GM23248 (cell line): ENCODE measurements around the gene C11orf54. TPM values are rescaled to one million over a fixed set of nuclear protein-coding genes. Genes with fewer than 3 reads are reported as not detected.
A peak's percentile ranks its signal among the peaks of the same experiment; 100 is the strongest.
"Not testable (repeated sequence)": the region's sequence is repeated elsewhere in the genome, so short reads cannot be mapped to it uniquely, and the experiment has no call there.

ENCODE experiments used
- DNase-seq: peaks from one replicate; pipeline ENCODE4 v3.0.0-alpha.2; 2015
- H2AFZ ChIP-seq: fragments of 200-600 bp; sonication (generic); 2 replicates; pipeline ENCODE4 v1.6.1; 2016; ENCODE audit warnings: antibody characterized with exemption
- H3F3A ChIP-seq: fragments of 200-600 bp; sonication (generic); 2 replicates; pipeline ENCODE4 v1.6.1; 2016; ENCODE audit warnings: mild to moderate bottlenecking, antibody characterized with exemption, mixed run types; ENCODE audit not compliant: insufficient read depth
- H3K27ac ChIP-seq: fragments of 200-600 bp; sonication (generic); 2 replicates; pipeline ENCODE4 v1.5.1; 2016; ENCODE audit warnings: mild to moderate bottlenecking
- H3K27me3 ChIP-seq: fragments of 200-600 bp; sonication (generic); replicated peaks from 2 replicates; pipeline ENCODE4 v1.6.1; 2016; ENCODE audit warnings: mild to moderate bottlenecking; ENCODE audit not compliant: insufficient read depth
- H3K36me3 ChIP-seq: fragments of 200-600 bp; sonication (generic); 2 replicates; pipeline ENCODE4 v1.6.1; 2016; ENCODE audit warnings: low read depth, mild to moderate bottlenecking
- H3K4me1 ChIP-seq: fragments of 200-600 bp; sonication (generic); 2 replicates; pipeline ENCODE4 v1.6.1; 2016; ENCODE audit warnings: mild to moderate bottlenecking; ENCODE audit not compliant: insufficient read depth
- H3K4me2 ChIP-seq: fragments of 200-600 bp; sonication (generic); one replicate; pipeline ENCODE4 v1.6.1; 2016; ENCODE audit warnings: mild to moderate bottlenecking; ENCODE audit not compliant: unreplicated experiment
- H3K4me3 ChIP-seq: fragments of 200-600 bp; sonication (generic); 2 replicates; pipeline ENCODE4 v1.5.1; 2016; ENCODE audit warnings: mild to moderate bottlenecking
- H3K79me2 ChIP-seq: fragments of 200-600 bp; sonication (generic); 2 replicates; pipeline ENCODE4 v1.6.1; 2016; ENCODE audit warnings: mild to moderate bottlenecking; ENCODE audit not compliant: insufficient read depth
- H3K9ac ChIP-seq: fragments of 200-600 bp; sonication (generic); 2 replicates; pipeline ENCODE4 v1.6.1; 2016; ENCODE audit warnings: mild to moderate bottlenecking
- H3K9me2 ChIP-seq: fragments of 200-600 bp; sonication (generic); 2 replicates; pipeline ENCODE4 v1.6.1; 2016; ENCODE audit warnings: mixed run types, mild to moderate bottlenecking, moderate library complexity; ENCODE audit not compliant: insufficient read depth
- H3K9me3 ChIP-seq: fragments of 200-600 bp; sonication (generic); one replicate; pipeline ENCODE4 v1.6.1; 2017; ENCODE audit warnings: low read depth
- H4K20me1 ChIP-seq: fragments of 200-600 bp; sonication (generic); 2 replicates; pipeline ENCODE4 v1.6.0; 2016; ENCODE audit not compliant: insufficient read depth
- EZH2 ChIP-seq: fragments of 200-600 bp; sonication (generic); IDR thresholded peaks from 2 replicates; pipeline ENCODE4 v1.6.1; 2018; ENCODE audit warnings: antibody characterized with exemption, mild to moderate bottlenecking; ENCODE audit not compliant: insufficient read depth, poor library complexity, severe bottlenecking
- EZH2phosphoT487 ChIP-seq: fragments of 200-600 bp; sonication (generic); IDR thresholded peaks from 2 replicates; pipeline ENCODE4 v1.6.1; 2018; ENCODE audit warnings: antibody characterized with exemption, moderate library complexity, mild to moderate bottlenecking, low read depth; ENCODE audit not compliant: insufficient read depth
- WGBS, 2 experiments: methylation state at CpG; one replicate each; pipeline ENCODE4 v1.1.6; 2015 to 2017; ENCODE audit warnings: low lambda C conversion rate in 2 of 2, low coverage in 1 of 2; ENCODE audit errors: missing lambda C conversion rate in 2 of 2; 5-methylcytosine and 5-hydroxymethylcytosine counted together
- in situ Hi-C: fragments of 300-500 bp; cut with MboI; formaldehyde crosslinking; loops from 2 replicates; pipeline ENCODE4 v1.15.0; 2020
- polyA plus RNA-seq: library from polyadenylated mRNA; unstranded; fragments of >200 nt; fragmentation: Nextera tagmentation; extraction: Ambion mirVana; gene quantifications from 2 replicates; pipeline ENCODE4 v1.2.1, GENCODE V29; 2016
- total RNA-seq: library from RNA; depleted of rRNA; stranded (reverse); fragments of >200 nt; shearing (Covaris generic); gene quantifications from 2 replicates; pipeline ENCODE4 v1.2.3, GENCODE V29; 2014

C11orf54 gene
- total and polyA plus RNA-seq, 2 experiments from 2014 or later: 13.5 to 13.7 TPM

DNA sequence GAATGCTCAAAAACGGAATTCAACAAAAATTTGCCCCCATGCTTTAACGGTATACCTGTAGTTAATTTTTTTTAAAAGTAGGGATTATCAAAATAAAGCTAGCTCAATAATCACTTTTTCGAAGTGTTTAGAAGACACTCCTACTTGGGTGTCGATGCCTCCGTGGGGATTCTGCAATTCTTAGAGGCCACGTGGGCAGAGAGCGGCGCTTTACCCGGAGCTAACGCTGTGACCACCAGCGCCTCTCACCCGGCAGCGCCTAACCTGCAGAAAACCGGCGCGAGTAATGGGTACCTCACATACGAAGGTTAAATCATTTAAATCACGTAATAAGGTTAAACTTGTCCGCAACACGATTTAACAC is 760 bp upstream of the C11orf54 start:
- Histone ChIP-seq H3F3A (peaks cover 56% of the 10 kb centered on the region), H3K4me2 (peak overlapping the region; percentile 95), H3K27ac (peak overlapping the region; percentile 95), H3K4me1 (peaks cover 46% of the 10 kb centered on the region), H3K36me3 (peaks cover 43% of the 10 kb centered on the region), H3K9ac (peak overlapping the region; percentile 99), H4K20me1 (peaks cover 36% of the 10 kb centered on the region; the same call in 1 of the 2 replicates), H3K27me3 (no peaks in the 10 kb centered on the region), H3K4me3 (peak overlapping the region; percentile 100), H2AFZ (peak overlapping the region; percentile 94), H3K9me3 (no peaks in the 10 kb centered on the region), H3K9me2 (no peaks in the 10 kb centered on the region), H3K79me2 (peaks cover 80% of the 10 kb centered on the region)
- DNase-seq: peak; percentile 89
- 1 to 2% methylated on average over 20 of the region's 20 CpGs for WGBS, 2 experiments
- in situ Hi-C loops: no loop called here
- TF ChIP-seq EZH2phosphoT487 (no peak), EZH2 (no peak)

DNA sequence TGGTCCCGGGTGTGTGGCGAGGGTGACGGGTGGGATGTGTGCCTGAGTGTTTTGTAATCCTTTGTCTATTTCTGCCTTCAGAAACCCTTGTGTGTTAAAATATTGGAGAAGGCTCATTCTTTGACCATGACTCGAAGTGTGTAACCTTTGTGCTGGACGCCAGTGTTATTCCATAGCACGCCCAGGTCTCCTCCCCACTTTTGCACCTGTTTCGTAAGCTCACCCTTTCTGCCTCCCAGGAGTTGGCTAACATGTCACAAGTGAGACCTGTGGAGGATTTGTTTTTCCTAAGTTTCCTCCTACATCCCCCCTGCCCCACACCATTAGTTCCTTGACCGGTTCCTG is 382 bp downstream of the C11orf54 start:
- Histone ChIP-seq H3F3A (peaks cover 45% of the 10 kb centered on the region), H3K4me1 (peaks cover 35% of the 10 kb centered on the region), H3K36me3 (peaks cover 31% of the 10 kb centered on the region), H3K9me2 (no peaks in the 10 kb centered on the region), H3K27me3 (no peaks in the 10 kb centered on the region), H3K79me2 (peaks cover 68% of the 10 kb centered on the region), H3K9ac (peak overlapping the region; percentile 99), H2AFZ (peak overlapping the region; percentile 94), H4K20me1 (peaks cover 27% of the 10 kb centered on the region; the same call in 1 of the 2 replicates), H3K4me3 (peak overlapping the region; percentile 100), H3K4me2 (peak overlapping the region; percentile 97), H3K27ac (peak overlapping the region; percentile 95), H3K9me3 (no peaks in the 10 kb centered on the region)
- DNase-seq: peak; percentile 74
- in situ Hi-C loops: no loop called here
- TF ChIP-seq EZH2phosphoT487 (no peak), EZH2 (no peak)
- 2% methylated on average over 8 of the region's 8 CpGs for WGBS, 2 experiments

DNA sequence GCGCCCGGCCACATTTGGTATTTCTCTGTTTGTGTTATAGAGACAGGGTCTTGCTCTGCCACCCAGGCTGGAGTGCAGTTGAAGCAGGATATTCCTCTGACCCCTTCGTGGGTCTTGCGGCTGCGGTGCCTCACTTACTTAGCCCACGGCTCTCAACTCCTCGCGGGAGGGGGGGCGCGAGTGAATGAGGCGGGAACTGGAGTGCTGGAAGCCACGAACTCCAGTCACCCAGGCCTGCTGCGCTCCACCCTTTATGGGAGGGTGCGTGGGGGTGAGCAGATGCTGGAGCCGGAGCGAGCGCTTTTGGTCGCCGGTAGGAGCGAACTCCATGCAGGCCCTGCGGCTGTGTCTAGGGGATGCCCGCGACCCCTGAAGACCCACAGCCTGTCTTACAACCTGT is 1.8 kb downstream of the C11orf54 start:
- Histone ChIP-seq H3K4me3 (no peak overlapping the region), H2AFZ (no peak overlapping the region), H4K20me1 (peaks cover 15% of the 10 kb centered on the region; the same call in 1 of the 2 replicates), H3K4me2 (no peak overlapping the region), H3K9me2 (no peaks in the 10 kb centered on the region), H3K9ac (no peak overlapping the region), H3K9me3 (no peaks in the 10 kb centered on the region), H3K4me1 (peaks cover 20% of the 10 kb centered on the region), H3K36me3 (peaks cover 17% of the 10 kb centered on the region), H3F3A (peaks cover 30% of the 10 kb centered on the region), H3K27ac (no peak overlapping the region), H3K79me2 (peaks cover 54% of the 10 kb centered on the region), H3K27me3 (no peaks in the 10 kb centered on the region)
- no peak for DNase-seq
- 91 to 93% methylated on average over 23 of the region's 23 CpGs for WGBS, 2 experiments
- in situ Hi-C loops: no loop called here
- TF ChIP-seq EZH2 (no peak), EZH2phosphoT487 (no peak)

DNA sequence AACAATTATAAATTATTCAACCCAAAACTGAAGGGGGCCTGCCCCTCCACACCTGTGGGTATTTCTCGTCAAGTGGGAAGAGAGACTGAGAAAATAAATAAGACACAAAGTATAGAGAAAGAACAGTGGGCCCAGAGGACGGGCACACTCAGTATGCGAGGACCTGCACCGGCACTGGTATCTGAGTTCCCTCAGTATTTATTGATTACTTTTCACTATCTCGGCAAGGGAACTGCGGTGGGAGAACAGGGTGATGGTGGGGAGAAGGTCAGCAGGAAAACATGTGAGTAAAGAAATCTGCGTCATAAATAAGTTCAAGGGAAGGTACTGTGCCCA is 3.2 kb downstream of the C11orf54 start:
- no peak overlapping the region for H3K27ac ChIP-seq
- peaks cover 4% of the 10 kb centered on the region for H3K36me3 ChIP-seq
- in situ Hi-C loops: no loop called here
- 73 to 77% methylated on average over 7 of the region's 7 CpGs for WGBS, 2 experiments
- H3K4me2 ChIP-seq: no peak overlapping the region
- H4K20me1 ChIP-seq: peaks cover 2% of the 10 kb centered on the region; the same call in 1 of the 2 replicates
- no peaks in the 10 kb centered on the region for H3K9me2 ChIP-seq
- H2AFZ ChIP-seq: no peak overlapping the region
- H3F3A ChIP-seq: peaks cover 17% of the 10 kb centered on the region; the same call in 1 of the 2 replicates
- no peaks in the 10 kb centered on the region for H3K9me3 ChIP-seq
- DNase-seq: no peak
- TF ChIP-seq EZH2: no peak
- no peak for TF ChIP-seq EZH2phosphoT487
- H3K27me3 ChIP-seq: no peaks in the 10 kb centered on the region
- H3K4me1 ChIP-seq: peaks cover 7% of the 10 kb centered on the region
- H3K9ac ChIP-seq: no peak overlapping the region
- no peak overlapping the region for H3K4me3 ChIP-seq
- H3K79me2 ChIP-seq: peaks cover 40% of the 10 kb centered on the region

GRCh38 chr11:93745005-93745755 is 3.7 kb downstream of the C11orf54 start:
- in situ Hi-C loops, H3K4me1 ChIP-seq, H2AFZ ChIP-seq, H3K9me3 ChIP-seq, H3K27me3 ChIP-seq, H3K27ac ChIP-seq, H3K9ac ChIP-seq, H3K4me2 ChIP-seq, H3K9me2 ChIP-seq, H3K36me3 ChIP-seq, H3K4me3 ChIP-seq, H4K20me1 ChIP-seq, DNase-seq: not testable (repeated sequence)
- peaks cover 12% of the 10 kb centered on the region; the same call in 1 of the 2 replicates for H3F3A ChIP-seq
- WGBS, 2 experiments: 63 to 64% methylated on average over 12 of the region's 12 CpGs
- H3K79me2 ChIP-seq: peaks cover 35% of the 10 kb centered on the region
